CD4-positive, alpha-beta T cell treated with Interleukin-12 subunit alpha and Interleukin-12 subunit beta, for 1 hour (primary cell): ENCODE results near the gene NOTUM.

Experiments
- DNase-seq: peaks from one replicate; pipeline ENCODE4 v3.0.0-alpha.2; 2020

The NOTUM gene

GRCh38 chr17:81961087-81961511, at the start of gene NOTUM:
TSS of gene NOTUM (minus strand) at chr17:81961187. CDS start at chr17:81960909, 278 bp downstream.
- peak; percentile 22 for DNase-seq

- no peak for DNase-seq
Measured at GRCh38 chr17:82009413-82009812, 48.4 kb upstream of the NOTUM start.

DNA sequence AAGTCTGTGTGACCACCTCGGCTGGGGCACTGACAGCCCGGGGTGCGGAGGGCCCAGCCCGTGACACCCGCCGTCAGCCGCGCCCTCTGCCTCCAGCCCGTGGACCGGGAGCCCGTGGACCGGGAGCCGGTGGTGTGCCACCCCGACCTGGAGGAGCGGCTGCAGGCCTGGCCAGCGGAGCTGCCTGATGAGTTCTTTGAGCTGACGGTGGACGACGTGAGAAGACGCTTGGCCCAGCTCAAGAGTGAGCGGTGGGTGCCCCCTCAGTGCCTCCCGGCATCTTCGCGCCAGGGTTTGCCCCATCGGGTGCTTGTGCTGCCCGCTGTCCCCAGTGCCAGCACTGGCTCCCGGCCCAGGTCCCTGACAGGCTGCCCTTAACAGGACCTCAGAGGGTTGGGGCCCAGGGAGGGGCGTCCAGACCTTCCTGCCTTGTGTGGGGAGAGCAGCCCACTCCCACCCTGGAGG, 48.0 kb upstream of the NOTUM start:
- DNase-seq: no peak

- DNase-seq: no peak
Measured at GRCh38 chr17:82008258-82008940, 47.4 kb upstream of the NOTUM start.

DNA sequence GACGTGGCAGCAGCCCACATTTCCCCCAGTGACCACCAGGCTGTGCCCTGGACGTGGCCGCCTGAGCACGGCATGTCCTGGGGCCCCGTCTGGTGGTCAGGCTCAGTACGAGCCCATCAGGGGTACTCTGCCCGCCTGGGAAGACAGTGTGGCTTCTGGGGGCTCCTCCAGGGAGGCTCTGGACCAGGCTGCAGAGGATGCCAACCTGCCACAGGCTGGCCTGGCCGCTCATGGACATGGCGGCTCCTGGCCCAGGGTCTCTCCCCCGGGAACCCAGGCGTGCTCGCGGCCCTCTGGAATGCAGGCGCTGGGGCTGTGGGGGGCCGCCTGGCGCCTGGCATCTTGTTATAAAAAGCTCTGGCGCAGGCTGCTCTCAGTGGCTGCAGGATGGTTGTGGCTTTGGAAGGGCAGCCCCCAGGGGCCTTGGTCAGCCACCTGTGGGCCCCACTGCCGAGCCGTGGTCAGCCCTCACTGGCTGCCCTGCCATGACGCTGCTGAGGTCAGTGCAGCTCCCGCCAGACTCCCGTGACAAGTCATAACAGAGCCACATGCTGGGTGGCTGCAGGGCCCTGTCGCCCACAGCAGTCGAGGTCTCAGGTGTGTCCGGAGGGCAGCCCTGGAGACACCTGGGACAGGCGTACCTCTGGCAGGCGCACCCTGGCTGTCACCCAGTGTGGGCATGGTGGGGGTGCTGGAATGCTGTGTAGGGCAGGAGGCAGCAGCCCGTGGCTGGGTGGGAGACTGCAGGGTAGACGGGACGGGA, 46.7 kb upstream of the NOTUM start:
- no peak for DNase-seq

DNA sequence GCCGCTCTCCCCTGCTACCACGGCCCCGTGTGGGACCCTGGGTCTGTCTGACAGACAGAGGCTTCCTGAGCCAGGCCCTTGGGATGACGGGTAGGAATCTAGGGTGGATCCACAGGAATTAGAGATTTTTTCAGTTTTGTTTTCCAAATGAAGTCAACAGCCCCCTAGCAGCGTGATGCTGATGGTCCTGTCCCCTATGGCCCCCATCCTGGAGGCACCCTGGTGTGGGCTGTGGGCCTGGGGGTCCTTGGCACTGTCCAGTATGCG, 46.2 kb upstream of the NOTUM start:
- no peak for DNase-seq

- DNase-seq: no peak
Measured at GRCh38 chr17:82006468-82007227, 45.7 kb upstream of the NOTUM start.

- DNase-seq: no peak
Measured at GRCh38 chr17:82005701-82006348, 44.8 kb upstream of the NOTUM start.

DNA sequence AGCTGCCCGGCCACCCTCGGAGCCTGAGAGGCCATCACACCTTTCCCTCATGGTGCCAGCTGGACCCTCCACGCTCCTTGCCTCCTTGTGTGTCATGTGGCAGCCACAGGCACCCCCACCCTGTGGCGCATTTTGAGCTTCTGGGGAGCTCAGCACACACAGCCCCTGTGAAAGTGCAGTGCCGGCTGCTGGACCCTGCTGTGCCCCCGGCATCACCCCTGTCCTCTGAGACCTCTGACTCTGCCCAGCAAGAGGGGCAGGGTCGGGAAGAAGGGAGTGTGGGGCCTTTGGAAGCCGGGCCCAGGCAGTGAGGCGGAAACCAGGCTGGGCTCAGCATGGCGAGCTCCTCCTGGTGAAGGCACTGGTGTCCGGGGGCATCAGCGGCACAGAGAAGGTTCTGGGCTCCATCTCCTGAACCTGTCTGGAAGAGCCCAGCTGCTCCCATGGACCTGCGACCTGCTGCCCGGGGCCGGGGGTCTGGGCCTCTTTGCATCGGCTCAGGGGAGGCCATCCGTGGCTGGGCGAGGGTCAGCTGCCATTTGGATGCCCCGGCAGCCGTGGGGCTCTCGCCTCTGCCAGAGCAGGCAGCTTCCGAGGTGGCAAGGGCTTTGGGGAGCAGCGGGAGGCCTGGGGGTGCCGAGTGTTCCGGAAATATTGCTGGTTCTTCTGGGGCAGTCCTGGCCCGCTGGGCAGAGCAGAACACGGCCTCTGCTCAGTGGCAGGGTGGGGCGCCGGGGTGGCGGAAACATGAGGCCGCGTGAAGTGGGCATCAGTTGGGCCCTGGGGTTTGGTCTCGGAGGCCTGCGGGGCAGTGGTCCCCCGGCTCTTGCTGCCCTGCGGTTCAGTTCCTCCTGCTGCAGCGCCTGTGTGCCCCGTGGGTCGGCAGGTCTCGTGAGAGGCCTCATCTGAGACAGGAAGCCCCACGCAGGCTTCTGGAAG, 43.8 kb upstream of the NOTUM start:
- DNase-seq: no peak

DNA sequence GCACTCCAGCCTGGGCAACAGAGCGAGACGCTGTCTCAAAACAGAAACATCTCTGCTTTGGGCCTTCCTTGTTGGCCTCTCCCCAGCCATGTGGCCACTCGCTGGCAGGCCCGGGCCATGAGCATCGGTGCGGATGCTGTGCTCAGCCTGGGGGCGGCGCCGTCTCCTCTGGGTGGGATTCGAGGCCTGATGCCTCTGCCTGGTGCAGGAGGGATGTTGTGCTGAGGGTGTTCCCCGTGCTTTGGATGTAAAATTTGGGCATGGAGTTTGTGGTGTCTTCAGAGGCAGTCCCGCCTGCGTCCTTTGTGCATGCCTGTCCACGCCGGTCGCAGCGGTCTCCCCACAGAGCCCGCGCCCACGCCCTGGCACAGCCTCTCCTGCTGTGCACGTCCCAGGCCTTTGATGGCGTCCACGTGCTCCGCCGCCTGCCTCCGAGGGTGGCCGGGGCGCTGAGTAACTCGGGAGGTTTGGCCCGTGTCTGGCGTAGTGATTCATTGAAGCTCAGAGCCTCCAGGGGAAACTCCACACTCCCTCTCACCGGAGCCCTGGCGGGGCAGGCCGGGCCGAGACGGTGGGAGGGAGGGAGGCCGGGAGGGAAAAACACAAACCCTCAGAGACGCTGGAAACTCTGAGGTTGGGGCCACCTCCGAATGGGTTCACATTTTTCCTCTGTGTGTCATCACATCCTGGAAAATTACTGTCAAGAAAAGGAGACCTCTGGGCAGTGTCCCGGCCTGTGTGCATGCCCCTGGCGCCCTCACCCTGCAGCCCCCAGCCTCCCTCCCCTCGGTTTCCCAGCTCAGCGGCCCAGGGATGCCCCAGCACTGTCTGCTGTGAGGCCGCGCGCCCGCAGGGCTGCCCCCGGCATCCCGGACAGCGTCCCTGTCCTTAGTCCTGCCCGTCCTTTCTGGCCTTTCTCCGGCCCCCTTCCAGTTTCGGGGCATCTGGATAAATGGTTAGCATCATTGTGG, 42.7 kb upstream of the NOTUM start:
- DNase-seq: no peak

DNA sequence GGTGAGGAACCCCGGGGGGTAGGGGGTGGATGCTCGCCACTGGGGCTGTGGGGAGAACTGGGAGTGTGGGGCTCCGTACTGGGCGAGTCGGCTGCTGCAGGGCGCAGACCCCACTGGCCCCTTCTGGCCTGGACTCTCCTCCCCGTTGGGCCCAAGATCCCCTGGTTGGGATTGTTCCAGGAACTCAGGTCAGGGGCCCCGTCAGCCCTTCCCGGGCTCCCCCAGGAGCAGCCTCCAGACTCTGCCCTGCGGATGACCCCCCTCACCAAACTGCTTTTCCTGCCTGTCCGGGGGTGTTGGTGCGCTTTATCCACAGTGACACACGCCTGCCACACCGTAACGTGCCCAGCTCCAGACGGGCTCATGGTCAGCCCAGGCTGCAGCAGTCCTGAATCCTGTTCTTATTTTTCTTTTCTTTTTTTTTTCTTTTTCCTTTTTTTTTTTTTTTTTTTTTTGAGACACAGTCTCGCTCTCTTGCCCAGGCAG, 40.6 kb upstream of the NOTUM start:
- no peak for DNase-seq

DNA sequence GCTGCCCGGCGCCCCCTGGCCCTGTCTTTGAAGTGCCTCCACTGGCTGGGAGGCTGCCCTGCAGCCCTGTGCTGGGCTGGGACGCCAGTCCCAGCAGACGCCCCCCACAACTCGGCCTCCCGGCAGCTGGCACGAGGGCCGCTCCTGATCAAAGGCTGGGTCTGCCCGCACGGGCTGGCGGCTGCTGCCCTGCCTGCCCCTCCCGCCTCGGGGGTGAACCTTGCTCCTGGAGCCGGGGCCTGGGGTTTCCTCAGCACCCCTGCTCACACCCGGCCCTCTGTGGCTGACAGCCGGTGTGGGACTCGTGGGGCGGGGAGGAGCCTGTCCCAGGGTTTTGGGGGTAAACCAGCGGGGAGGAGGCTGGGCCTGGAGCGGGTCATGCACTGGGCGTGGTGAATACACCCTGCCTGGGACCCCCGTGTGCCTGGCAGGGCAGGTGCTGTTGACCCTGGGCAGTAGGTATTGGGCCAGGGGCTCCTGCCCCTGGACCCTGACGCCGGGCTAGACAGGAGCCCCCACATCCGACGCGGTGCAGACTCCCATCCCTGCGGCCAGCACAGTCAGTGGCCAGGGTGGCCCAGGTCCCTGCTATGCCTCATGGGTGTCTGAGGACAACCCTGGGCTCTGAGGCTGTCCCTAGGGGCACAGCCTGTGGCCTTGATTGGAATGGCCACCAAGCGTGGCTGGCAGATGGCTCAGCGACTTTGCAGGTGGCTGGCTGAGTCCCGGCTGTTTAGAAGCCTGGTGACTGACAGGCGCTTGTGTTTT, 40.0 kb upstream of the NOTUM start:
- no peak for DNase-seq

DNA sequence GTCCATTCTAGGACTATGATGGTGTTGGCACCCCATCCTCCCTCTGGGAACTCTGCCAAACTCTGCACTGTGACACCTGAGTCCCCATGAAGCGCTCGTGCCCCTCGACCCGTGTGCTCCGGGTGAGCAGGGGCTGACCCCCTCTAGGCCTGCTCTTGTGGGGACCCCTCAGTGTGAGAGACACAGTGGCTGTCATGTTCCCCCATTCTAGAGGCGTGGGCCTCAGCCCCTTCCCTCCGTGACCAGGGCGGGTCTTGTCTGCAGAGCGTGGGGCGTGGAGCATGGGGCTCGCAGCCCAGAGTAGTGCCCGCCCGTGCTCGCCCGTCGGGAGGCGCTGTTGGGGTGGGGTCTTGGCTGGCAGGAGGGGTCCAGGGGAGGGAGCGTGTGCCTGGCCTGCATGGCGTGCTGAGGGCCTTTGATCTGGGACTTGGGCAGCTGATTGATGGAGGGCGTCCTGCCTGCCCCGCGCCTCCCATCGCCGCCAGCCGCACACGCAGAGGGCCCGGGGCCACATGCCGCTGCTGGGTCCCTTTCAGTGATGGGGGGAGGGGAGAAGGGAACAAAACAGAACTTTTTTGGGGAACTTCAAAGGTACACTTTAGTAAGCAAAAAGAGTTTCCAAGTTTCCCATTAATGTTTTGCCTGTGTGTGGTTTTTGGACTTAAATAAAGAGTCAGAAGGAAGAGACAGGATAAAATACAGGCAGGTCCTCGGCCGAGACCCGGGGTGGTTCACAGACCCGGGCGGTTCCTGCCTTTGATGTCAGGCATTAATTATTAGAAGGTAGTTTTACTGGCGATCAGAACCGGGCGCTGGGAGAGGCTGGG, 39.2 kb upstream of the NOTUM start:
- no peak for DNase-seq

DNA sequence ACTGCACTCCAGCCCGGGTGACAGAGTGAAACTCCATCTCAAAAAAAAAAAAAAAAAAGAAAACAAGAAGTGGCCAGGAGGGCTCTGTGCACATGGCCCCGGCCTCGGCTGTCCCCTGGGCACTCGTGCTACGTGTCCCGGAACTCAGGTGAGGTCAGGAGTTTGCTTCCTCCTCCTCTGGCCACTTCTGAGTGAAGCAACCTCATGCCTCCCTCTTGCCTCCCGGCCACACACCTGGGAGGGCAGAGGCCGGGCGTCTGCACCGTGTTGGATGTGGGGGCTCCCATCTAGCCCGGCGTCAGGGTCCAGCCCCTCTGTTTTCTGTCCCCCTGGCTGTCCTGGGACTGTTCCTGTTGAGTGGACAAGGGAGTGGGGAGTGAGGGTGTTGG, 38.6 kb upstream of the NOTUM start:
- no peak for DNase-seq

- DNase-seq: no peak
Measured at GRCh38 chr17:81998691-81999438, 37.9 kb upstream of the NOTUM start.

- DNase-seq: no peak
Measured at GRCh38 chr17:81998212-81998611, 37.2 kb upstream of the NOTUM start.

GRCh38 chr17:81996757-81997441, 35.9 kb upstream of the NOTUM start:
- DNase-seq: no peak
